Natural killer cell (primary cell): Measurements from ENCODE around the gene GALNT10. TPM values are rescaled to one million over a fixed set of nuclear protein-coding genes. Genes with fewer than 3 reads are reported as not detected.

Experiments used
- ATAC-seq, 3 donors: fragments of 150-1000 bp in 2 of 3; fragments of 200-7000 bp in 1 of 3; cut with Tn5 transposase; 1 replicate in 1 of 3; 2 replicates in 2 of 3; pipeline ENCODE4 v1.10.0; 2021; ENCODE audit warnings: mild to moderate bottlenecking in 2 of 3, moderate library complexity in 2 of 3
- DNase-seq, 2 donors: peaks; one replicate each; pipeline versions ENCODE4 v3.0.0 to v3.0.0-alpha.2; 2013 to 2021; ENCODE audit warnings: mixed read lengths in 1 of 2
- H3K27ac ChIP-seq: one replicate; pipeline ENCODE4 v1.5.1; 2013; ENCODE audit warnings: mild to moderate bottlenecking, low read length
- H3K27me3 ChIP-seq: one replicate; pipeline ENCODE4 v1.6.1; 2013; ENCODE audit warnings: low read length; ENCODE audit not compliant: control insufficient read depth, insufficient read depth
- H3K36me3 ChIP-seq: one replicate; pipeline ENCODE4 v1.6.1; 2013; ENCODE audit warnings: low read length; ENCODE audit not compliant: control insufficient read depth, insufficient read depth
- H3K4me1 ChIP-seq: one replicate; pipeline ENCODE4 v1.6.1; 2013; ENCODE audit warnings: low read length; ENCODE audit not compliant: control insufficient read depth, insufficient read depth
- H3K4me3 ChIP-seq: one replicate; pipeline ENCODE4 v1.5.1; 2013; ENCODE audit warnings: low read length
- H3K9me3 ChIP-seq: one replicate; pipeline ENCODE4 v1.6.1; 2013; ENCODE audit warnings: low read length; ENCODE audit not compliant: control insufficient read depth, insufficient read depth
- H3K27ac Mint-ChIP-seq, 2 donors: one replicate each; pipeline ENCODE4 v1.8.0; 2022; ENCODE audit warnings: mild to moderate bottlenecking in 2 of 2, mixed read lengths in 2 of 2, moderate library complexity in 1 of 2
- H3K27me3 Mint-ChIP-seq, 2 donors: one replicate each; pipeline ENCODE4 v1.8.0; 2022; ENCODE audit warnings: low read depth in 2 of 2, mixed read lengths in 2 of 2
- H3K36me3 Mint-ChIP-seq: one replicate; pipeline ENCODE4 v1.8.0; 2022; ENCODE audit warnings: mixed read lengths
- H3K4me1 Mint-ChIP-seq, 2 donors: one replicate each; pipeline ENCODE4 v1.8.0; 2022; ENCODE audit warnings: mixed read lengths in 2 of 2
- H3K4me3 Mint-ChIP-seq: one replicate; pipeline ENCODE4 v1.8.0; 2022; ENCODE audit warnings: mild to moderate bottlenecking, moderate library complexity, mixed read lengths
- H3K9me3 Mint-ChIP-seq, 2 donors: one replicate each; pipeline ENCODE4 v1.8.0; 2022; ENCODE audit warnings: mixed read lengths in 2 of 2
- CTCF ChIP-seq: fragments of 200-600 bp; IDR thresholded peaks from one replicate; pipeline ENCODE4 v1.8.0; 2022; ENCODE audit warnings: antibody characterized with exemption
- WGBS: methylation state at CpG from one replicate; pipeline ENCODE4 v1.1.7; 2013; ENCODE audit warnings: missing lambda C conversion rate; ENCODE audit not compliant: insufficient coverage; 5-methylcytosine and 5-hydroxymethylcytosine counted together
- intact Hi-C: fragments of 100-400 bp; cut with micrococcal nuclease; formaldehyde crosslinking; loops from one replicate; pipeline ENCODE4 v1.14.2; 2022
- total RNA-seq, 4 donors: library from RNA; stranded (reverse); fragments of 120-200 nt in 1 of 4; gene quantifications; one replicate each; pipeline versions ENCODE4 v1.2.3 to v1.2.4, GENCODE V29; 2013 to 2022

The GALNT10 gene
- total RNA-seq, 3 donors from 2014 or later (not counting 1 experiment from before 2014, with no cell fraction given) = 77.0 to 92.6 (median 77.6) TPM

- H3K4me1 Mint-ChIP-seq = peaks cover 46 to 48% of the 10 kb centered on the region in 2 donors
- Histone ChIP-seq H3K9me3 (no peaks in the 10 kb centered on the region), H3K36me3 (peaks cover 40% of the 10 kb centered on the region), H3K27ac (no peak overlapping the region), H3K4me1 (peaks cover 20% of the 10 kb centered on the region), H3K4me3 (no peak overlapping the region), H3K27me3 (no peaks in the 10 kb centered on the region)
- no peak for TF ChIP-seq CTCF
- no peak overlapping the region for H3K4me3 Mint-ChIP-seq
- WGBS = 91% methylated on average over 2 of the region's 2 CpGs
- peak overlapping the region in 1 of 2 donors; percentile 44 for H3K27ac Mint-ChIP-seq
- no peaks in the 10 kb centered on the region for H3K9me3 Mint-ChIP-seq
- ATAC-seq (no peak), DNase-seq (no peak)
- H3K27me3 Mint-ChIP-seq = no peaks in the 10 kb centered on the region
- intact Hi-C loops = loop anchor here (5.0 to 10.0 kb wide), 3 partner anchors 255 to 493 kb away; partner anchors contain the start of genes CNOT8, GALNT10 and MRPL22
- H3K36me3 Mint-ChIP-seq = peaks cover 14% of the 10 kb centered on the region
These were observed 259.3 kb downstream of the GALNT10 start for GRCh38 chr5:154449786-154450185.

DNA sequence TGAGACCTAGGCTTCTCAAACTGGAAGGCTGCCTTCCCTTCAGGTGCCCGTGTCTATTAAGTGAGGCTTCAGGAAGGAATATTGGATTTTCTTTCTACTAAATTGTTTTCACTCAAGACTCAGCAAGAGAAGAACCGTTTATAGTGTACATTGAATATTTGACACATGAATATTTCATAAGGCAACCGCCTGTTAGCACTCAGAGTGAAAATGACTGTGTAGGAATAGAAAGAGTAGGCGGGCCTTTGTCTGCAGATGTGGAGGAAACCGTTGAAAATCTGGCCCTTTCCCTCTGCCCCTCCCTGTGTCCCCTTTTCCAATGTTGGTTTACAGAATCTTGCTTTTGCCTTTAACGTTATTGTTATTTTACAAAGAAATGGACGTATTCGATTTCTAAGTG is 261.4 kb downstream of the GALNT10 start:
- no peaks in the 10 kb centered on the region for H3K27me3 ChIP-seq
- Mint-ChIP-seq H3K4me3 (no peak overlapping the region), H3K27ac (peak overlapping the region in 1 of 2 donors; percentile 9), H3K4me1 (peaks cover 33 to 34% of the 10 kb centered on the region in 2 donors), H3K27me3 (no peaks in the 10 kb centered on the region), H3K36me3 (peaks cover 6% of the 10 kb centered on the region), H3K9me3 (no peaks in the 10 kb centered on the region)
- peaks cover 13% of the 10 kb centered on the region for H3K4me1 ChIP-seq
- no peak overlapping the region for H3K4me3 ChIP-seq
- peaks cover 61% of the 10 kb centered on the region for H3K36me3 ChIP-seq
- no peak overlapping the region for H3K27ac ChIP-seq
- intact Hi-C loops = no loop called here
- no peaks in the 10 kb centered on the region for H3K9me3 ChIP-seq
- WGBS = 94% methylated on average over 7 of the region's 8 CpGs
- DNase-seq (no peak), ATAC-seq (no peak)
- TF ChIP-seq CTCF = no peak

GRCh38 chr5:154455585-154455984 is 265.1 kb downstream of the GALNT10 start:
- 96% methylated on average over 4 of the region's 5 CpGs for WGBS
- Histone ChIP-seq H3K9me3 (no peaks in the 10 kb centered on the region), H3K36me3 (peaks cover 75% of the 10 kb centered on the region), H3K27me3 (no peaks in the 10 kb centered on the region), H3K4me1 (no peaks in the 10 kb centered on the region), H3K27ac (no peak overlapping the region), H3K4me3 (no peak overlapping the region)
- peaks cover 16% of the 10 kb centered on the region for H3K36me3 Mint-ChIP-seq
- DNase-seq (no peak), ATAC-seq (no peak)
- no peaks in the 10 kb centered on the region for H3K27me3 Mint-ChIP-seq
- H3K27ac Mint-ChIP-seq = no peak overlapping the region
- H3K4me1 Mint-ChIP-seq = peaks cover 4 to 8% of the 10 kb centered on the region in 2 donors
- H3K9me3 Mint-ChIP-seq = no peaks in the 10 kb centered on the region
- intact Hi-C loops = no loop called here
- no peak for TF ChIP-seq CTCF
- no peak overlapping the region for H3K4me3 Mint-ChIP-seq

- no peak for TF ChIP-seq CTCF
- Histone ChIP-seq H3K4me1 (no peaks in the 10 kb centered on the region), H3K36me3 (peaks cover 65% of the 10 kb centered on the region), H3K27me3 (no peaks in the 10 kb centered on the region), H3K27ac (no peak overlapping the region), H3K9me3 (no peaks in the 10 kb centered on the region), H3K4me3 (no peak overlapping the region)
- H3K9me3 Mint-ChIP-seq = no peaks in the 10 kb centered on the region
- no peak overlapping the region for H3K27ac Mint-ChIP-seq
- WGBS = 73% methylated on average over 3 of the region's 3 CpGs
- no peak overlapping the region for H3K4me3 Mint-ChIP-seq
- DNase-seq (no peak), ATAC-seq (no peak)
- peaks cover 0 to 5% of the 10 kb centered on the region in 2 donors for H3K4me1 Mint-ChIP-seq
- intact Hi-C loops = no loop called here
- H3K27me3 Mint-ChIP-seq = no peaks in the 10 kb centered on the region
- peaks cover 16% of the 10 kb centered on the region for H3K36me3 Mint-ChIP-seq
These were observed 266.0 kb downstream of the GALNT10 start for GRCh38 chr5:154456540-154456939.
